Urothelium cell line (cell line): ENCODE measurements around the gene PAPPA.

ENCODE experiments used
- DNase-seq: peaks from one replicate; pipeline ENCODE4 v3.0.0; 2011; ENCODE audit warnings: low spot score, mixed read lengths
- FAIRE-seq: peaks from 2 replicates; lab custom pipeline; 2011; peaks lifted over from hg19 to GRCh38; lab: Jason Lieb, UNC

PAPPA gene, protein sequence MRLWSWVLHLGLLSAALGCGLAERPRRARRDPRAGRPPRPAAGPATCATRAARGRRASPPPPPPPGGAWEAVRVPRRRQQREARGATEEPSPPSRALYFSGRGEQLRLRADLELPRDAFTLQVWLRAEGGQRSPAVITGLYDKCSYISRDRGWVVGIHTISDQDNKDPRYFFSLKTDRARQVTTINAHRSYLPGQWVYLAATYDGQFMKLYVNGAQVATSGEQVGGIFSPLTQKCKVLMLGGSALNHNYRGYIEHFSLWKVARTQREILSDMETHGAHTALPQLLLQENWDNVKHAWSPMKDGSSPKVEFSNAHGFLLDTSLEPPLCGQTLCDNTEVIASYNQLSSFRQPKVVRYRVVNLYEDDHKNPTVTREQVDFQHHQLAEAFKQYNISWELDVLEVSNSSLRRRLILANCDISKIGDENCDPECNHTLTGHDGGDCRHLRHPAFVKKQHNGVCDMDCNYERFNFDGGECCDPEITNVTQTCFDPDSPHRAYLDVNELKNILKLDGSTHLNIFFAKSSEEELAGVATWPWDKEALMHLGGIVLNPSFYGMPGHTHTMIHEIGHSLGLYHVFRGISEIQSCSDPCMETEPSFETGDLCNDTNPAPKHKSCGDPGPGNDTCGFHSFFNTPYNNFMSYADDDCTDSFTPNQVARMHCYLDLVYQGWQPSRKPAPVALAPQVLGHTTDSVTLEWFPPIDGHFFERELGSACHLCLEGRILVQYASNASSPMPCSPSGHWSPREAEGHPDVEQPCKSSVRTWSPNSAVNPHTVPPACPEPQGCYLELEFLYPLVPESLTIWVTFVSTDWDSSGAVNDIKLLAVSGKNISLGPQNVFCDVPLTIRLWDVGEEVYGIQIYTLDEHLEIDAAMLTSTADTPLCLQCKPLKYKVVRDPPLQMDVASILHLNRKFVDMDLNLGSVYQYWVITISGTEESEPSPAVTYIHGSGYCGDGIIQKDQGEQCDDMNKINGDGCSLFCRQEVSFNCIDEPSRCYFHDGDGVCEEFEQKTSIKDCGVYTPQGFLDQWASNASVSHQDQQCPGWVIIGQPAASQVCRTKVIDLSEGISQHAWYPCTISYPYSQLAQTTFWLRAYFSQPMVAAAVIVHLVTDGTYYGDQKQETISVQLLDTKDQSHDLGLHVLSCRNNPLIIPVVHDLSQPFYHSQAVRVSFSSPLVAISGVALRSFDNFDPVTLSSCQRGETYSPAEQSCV (N-terminal part only)

GRCh38 chr9:116153765-116154333 is at the start of gene PAPPA:
TSS of gene PAPPA (plus strand) at chr9:116153791. CDS start at chr9:116154173, 382 bp downstream.
- FAIRE-seq (no peak), DNase-seq (no peak)

DNA sequence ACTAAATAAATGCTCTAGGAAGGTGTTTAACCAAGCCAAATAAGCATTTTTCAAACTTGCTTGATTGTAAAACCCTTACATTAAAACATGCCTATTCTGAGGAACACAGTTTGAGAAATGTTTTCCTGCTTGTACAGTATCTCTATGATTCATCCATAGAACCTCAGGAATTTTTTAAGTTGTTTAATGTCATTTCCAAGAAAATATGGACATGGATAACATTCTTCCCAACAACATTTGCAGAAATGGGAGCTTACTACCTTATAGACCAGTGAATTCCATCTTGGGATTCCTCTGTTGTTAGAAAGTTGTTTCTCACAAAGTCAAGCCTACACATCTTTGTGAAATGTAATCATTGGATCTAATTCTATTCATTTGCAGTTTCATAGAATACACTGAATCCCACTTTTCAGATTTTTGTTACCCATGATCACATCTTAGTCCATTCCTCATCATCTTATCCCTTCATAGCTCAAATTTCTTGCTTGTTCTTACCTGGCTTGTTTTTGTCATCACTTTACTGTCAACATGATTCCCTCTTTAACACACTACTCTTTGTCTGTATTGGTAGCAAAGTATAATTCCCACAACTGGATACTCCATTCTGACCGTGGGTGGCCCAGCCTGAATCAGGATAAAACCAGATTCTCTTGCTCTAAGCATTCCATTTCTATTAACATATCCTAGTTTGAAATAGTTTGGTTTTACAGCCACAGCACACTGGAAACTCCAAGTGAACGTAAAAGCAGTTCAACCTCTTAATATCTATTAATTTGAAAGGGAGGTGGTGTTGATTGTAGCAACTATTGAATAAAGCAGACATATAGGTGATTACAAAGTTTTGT is 49.4 kb upstream of the PAPPA start:
- DNase-seq (no peak), FAIRE-seq (no peak)

DNA sequence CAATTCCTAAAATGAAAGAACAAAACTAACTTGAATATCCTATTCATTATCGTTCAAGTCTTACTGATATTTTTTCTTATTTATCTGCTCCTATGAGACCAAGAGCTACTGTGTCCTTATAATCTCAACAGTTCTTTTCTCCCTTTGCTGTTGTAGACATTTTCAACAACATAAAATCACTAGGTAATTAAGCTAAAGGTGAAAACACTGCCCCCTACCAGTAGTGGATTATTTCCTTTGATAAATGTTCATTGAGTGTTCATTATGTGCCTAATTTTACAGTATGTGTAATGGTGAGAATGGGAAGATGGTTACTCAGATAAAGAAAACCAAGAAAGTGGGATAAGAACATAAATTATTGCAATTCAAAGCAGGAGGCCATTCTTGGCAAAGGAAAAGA is 41.4 kb upstream of the PAPPA start:
- FAIRE-seq = no peak
- DNase-seq = no peak

GRCh38 chr9:116115761-116116353 is 37.7 kb upstream of the PAPPA start:
- FAIRE-seq (no peak), DNase-seq (no peak)

DNA sequence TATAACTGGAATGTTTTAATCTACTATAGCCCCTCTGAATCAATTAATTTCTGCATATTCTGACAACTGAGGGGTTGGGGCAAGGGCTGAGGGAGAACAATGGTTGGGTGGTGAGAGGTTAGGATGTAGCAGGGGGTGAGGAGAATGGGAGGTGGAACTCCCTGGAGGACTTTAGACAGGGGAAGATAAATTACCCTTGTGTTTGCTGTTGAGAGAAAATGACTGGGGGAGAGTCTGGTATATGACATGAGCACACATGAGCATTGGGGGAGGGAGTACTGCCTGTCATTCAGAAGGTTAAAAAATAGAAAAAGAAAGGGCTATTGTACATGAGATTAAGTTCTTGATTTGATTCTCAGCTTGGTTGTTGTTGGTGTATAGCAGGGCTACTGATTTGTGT is 37.2 kb upstream of the PAPPA start:
- FAIRE-seq (no peak), DNase-seq (no peak)

- DNase-seq = no peak
- FAIRE-seq = no peak
Measured at GRCh38 chr9:116123171-116123570, 30.4 kb upstream of the PAPPA start.

GRCh38 chr9:116124472-116125040 is 29.0 kb upstream of the PAPPA start:
- DNase-seq = no peak
- FAIRE-seq = no peak

GRCh38 chr9:116133163-116133562 is 20.4 kb upstream of the PAPPA start:
- DNase-seq = no peak

DNA sequence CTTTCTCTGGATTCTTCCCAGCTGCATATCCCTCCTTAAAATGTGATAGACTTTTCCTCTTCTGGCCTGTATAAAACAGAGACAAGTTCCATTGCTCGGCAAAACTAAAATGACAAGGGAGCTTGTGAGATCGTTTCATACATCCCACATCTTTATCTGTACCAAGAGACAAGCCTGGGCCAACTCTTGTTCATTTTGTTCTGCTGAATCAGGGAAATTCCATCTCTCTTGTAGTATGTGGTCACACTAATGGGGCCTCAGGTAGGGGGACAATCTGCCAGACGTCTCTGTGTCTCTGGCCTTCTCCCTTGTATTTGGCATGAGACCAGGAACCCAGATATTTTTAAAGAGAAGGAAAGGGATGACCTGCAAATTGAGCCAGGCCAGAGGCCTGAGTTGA is 18.6 kb upstream of the PAPPA start:
- DNase-seq = no peak
- no peak for FAIRE-seq

More at GRCh38 chr9:116133163-116133562, 20.4 kb upstream of the PAPPA start:
- no peak for FAIRE-seq

GRCh38 chr9:116137010-116137409 is 16.6 kb upstream of the PAPPA start:
- FAIRE-seq (no peak), DNase-seq (no peak)

GRCh38 chr9:116137581-116137980 is 16.0 kb upstream of the PAPPA start:
- FAIRE-seq (no peak), DNase-seq (no peak)

GRCh38 chr9:116141864-116142561 is 11.6 kb upstream of the PAPPA start:
- FAIRE-seq (no peak), DNase-seq (no peak)

DNA sequence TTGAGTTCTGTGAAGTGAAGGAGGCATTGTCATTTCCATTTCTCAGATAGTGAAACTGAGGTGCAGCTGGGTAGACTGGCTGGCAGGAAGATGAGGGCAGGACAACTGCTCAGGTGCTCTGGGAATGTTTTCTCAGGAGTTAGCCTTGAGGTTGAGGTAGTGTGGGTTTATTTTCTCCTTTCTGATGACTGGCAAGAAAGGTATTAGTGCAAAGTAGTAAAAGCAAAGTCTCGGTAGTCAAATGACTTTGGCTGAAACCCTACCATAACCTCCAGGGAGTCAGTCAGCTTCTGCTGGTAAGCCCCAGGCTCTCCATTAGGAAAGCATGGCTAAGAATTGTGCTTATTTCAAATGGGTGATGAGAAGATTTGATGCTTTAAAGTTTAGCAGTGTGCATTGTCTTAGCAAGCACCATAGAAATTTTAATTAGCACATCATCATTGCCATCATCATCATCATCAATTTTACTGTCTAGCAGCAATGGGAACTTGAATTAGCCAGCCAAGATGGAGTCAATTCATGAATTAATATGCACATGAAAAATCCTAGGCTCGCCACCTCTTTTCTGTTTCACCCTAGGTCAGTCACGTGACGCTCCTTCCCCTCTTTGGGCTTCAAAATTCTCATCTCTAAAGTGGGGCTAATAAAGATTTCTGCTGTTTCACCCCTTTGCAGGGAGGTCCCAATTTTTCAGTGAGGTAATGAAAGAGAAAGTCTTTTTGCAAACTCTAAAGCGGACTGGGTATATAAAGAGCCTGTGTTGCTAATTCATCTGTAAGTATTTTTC is 10.7 kb upstream of the PAPPA start:
- no peak for FAIRE-seq
- no peak for DNase-seq

DNA sequence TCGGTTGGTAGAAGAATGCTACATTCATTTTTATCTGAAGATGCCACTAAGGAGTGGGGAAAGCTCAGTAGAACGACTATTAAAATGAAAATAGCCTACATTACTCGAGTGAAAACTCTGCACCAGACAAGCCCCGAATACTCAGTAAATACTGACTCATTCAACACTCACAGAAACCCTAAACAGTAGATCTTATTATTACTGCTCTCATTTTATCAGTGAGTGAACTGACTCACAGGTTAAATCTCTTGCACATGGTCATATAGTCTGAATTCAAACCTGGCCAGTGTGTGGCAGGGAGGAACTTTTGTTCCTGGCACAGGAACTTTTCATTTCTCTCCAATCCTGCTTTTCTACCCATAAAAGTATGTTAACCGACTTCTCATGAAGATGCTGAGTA is 9.6 kb upstream of the PAPPA start:
- FAIRE-seq (no peak), DNase-seq (peak; percentile 19)

- FAIRE-seq (no peak), DNase-seq (no peak)
Measured at GRCh38 chr9:116144555-116144954, 9.0 kb upstream of the PAPPA start.

DNA sequence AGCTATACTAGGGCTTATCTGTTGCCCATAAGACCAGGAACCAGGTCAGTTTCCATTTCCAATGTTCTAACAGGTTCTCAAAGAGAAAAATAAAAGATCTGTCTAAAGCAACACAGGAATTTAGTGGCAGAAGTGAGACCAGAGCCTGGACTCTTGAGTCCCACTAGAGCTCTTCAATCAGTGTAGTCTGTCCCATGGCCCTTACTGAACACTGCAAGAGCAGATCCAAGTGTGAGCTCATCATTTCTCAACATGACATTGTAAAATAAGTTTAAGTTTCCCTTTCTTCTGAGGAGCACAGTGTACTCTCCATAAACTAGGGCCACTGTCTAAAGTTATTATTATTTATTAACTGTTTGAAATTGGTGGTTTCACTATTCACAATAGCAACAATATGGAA is 8.6 kb upstream of the PAPPA start:
- DNase-seq (no peak), FAIRE-seq (no peak)

- FAIRE-seq = no peak
- no peak for DNase-seq
Measured at GRCh38 chr9:116147821-116148220, 5.8 kb upstream of the PAPPA start.

DNA sequence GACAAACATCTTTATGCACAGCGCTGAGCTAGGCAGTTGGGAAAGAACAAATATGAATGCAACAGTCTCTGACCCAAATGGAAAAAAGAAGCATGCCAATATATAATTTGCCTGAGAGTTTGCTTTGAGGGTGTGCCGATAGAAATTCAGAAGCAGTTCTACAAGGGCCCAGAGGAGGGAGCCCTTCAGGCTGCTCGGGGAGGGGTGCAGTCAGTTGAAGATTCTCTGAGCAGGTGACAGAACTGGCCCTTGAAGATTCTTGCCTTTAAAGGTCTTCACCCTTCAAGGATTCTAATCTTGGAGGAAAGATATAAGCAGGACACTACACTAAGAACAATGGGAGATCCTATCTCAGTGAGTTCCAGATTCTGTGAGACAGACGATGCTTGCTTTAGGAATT is 3.7 kb upstream of the PAPPA start:
- FAIRE-seq (no peak), DNase-seq (no peak)
